ENCODE data around the gene DHRSX.

The DHRSX gene

DNA sequence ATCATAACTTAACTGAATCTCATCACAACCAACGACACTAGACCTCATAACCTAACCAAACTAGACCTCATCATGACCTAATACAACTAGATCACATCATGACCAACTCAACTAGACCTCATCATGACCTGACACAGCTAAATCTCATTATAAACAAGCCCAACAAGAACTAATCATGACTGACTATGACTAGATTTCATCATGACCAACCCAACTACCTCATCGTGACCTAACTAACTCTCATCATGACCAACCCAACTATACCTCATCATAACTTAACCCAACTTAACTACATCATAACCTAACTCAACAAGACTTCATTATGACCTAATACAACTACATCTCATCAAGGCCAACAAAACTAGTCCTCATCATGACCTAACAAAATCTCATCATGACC lies 86.8 kb downstream of the DHRSX start:
- H3K9me3 ChIP-seq (ENCODE audit: control insufficient read depth, insufficient read depth, low read length): no peaks in the 10 kb centered on the region
- no peaks in the 10 kb centered on the region for H3K27me3 ChIP-seq (ENCODE audit: control insufficient read depth, low read length)
- H3K36me3 ChIP-seq (ENCODE audit: control insufficient read depth, low read length): no peaks in the 10 kb centered on the region
- no peaks in the 10 kb centered on the region for H3K4me1 ChIP-seq (ENCODE audit: control insufficient read depth, low read length)
- H3K9me2 ChIP-seq (replicated peaks; ENCODE audit: control insufficient read depth, low read length): no peaks in the 10 kb centered on the region
- H4K20me1 ChIP-seq (ENCODE audit: control insufficient read depth, insufficient read depth, low read depth, low read length): no peaks in the 10 kb centered on the region
- H3F3A ChIP-seq (ENCODE audit: control insufficient read depth, insufficient read depth): no peaks in the 10 kb centered on the region
- H3K27ac ChIP-seq (ENCODE audit: low read depth, low read length): no peak overlapping the region
- no peak overlapping the region for H3K4me2 ChIP-seq (ENCODE audit: low read length)
- no peak for TF ChIP-seq CTCF (IDR thresholded peaks at IDR 0.05; ENCODE audit: low read depth, low read length, poor library complexity, severe bottlenecking)
- no peak for TF ChIP-seq EZH2phosphoT487 (IDR thresholded peaks at IDR 0.05; ENCODE audit: borderline replicate concordance, low read length)
- no peaks in the 10 kb centered on the region for H3K79me2 ChIP-seq (ENCODE audit: control insufficient read depth, low read length)
- H3K4me3 ChIP-seq (ENCODE audit: low read length): no peak overlapping the region

GRCh38 chrX:2412131-2412530 lies 88.6 kb downstream of the DHRSX start:
- Histone ChIP-seq H3K36me3 (ENCODE audit: control insufficient read depth, low read length) (peaks cover 9% of the 10 kb centered on the region), H3F3A (ENCODE audit: control insufficient read depth, insufficient read depth) (no peaks in the 10 kb centered on the region), H3K4me2 (ENCODE audit: low read length) (no peak overlapping the region), H3K9me2 (replicated peaks; ENCODE audit: control insufficient read depth, low read length) (no peaks in the 10 kb centered on the region), H3K27me3 (ENCODE audit: control insufficient read depth, low read length) (no peaks in the 10 kb centered on the region), H3K27ac (ENCODE audit: low read depth, low read length) (no peak overlapping the region), H3K4me1 (ENCODE audit: control insufficient read depth, low read length) (no peaks in the 10 kb centered on the region), H3K4me3 (ENCODE audit: low read length) (no peak overlapping the region), H3K9me3 (ENCODE audit: control insufficient read depth, insufficient read depth, low read length) (peaks cover 5% of the 10 kb centered on the region; the same call in 1 of the 2 replicates), H4K20me1 (ENCODE audit: control insufficient read depth, insufficient read depth, low read depth, low read length) (no peaks in the 10 kb centered on the region), H3K79me2 (ENCODE audit: control insufficient read depth, low read length) (no peaks in the 10 kb centered on the region)
- TF ChIP-seq EZH2phosphoT487 (IDR thresholded peaks at IDR 0.05; ENCODE audit: borderline replicate concordance, low read length) (no peak), CTCF (IDR thresholded peaks at IDR 0.05; ENCODE audit: low read depth, low read length, poor library complexity, severe bottlenecking) (no peak)

GRCh38 chrX:2410279-2411020 lies 90.3 kb downstream of the DHRSX start:
- Histone ChIP-seq H3F3A (ENCODE audit: control insufficient read depth, insufficient read depth) (no peaks in the 10 kb centered on the region), H3K36me3 (ENCODE audit: control insufficient read depth, low read length) (peaks cover 13% of the 10 kb centered on the region), H3K4me1 (ENCODE audit: control insufficient read depth, low read length) (no peaks in the 10 kb centered on the region), H3K27ac (ENCODE audit: low read depth, low read length) (no peak overlapping the region), H3K27me3 (ENCODE audit: control insufficient read depth, low read length) (no peaks in the 10 kb centered on the region), H3K9me2 (replicated peaks; ENCODE audit: control insufficient read depth, low read length) (no peaks in the 10 kb centered on the region), H4K20me1 (ENCODE audit: control insufficient read depth, insufficient read depth, low read depth, low read length) (no peaks in the 10 kb centered on the region), H3K9me3 (ENCODE audit: control insufficient read depth, insufficient read depth, low read length) (peaks cover 6% of the 10 kb centered on the region; the same call in 1 of the 2 replicates), H3K4me3 (ENCODE audit: low read length) (no peak overlapping the region), H3K4me2 (ENCODE audit: low read length) (no peak overlapping the region), H3K79me2 (ENCODE audit: control insufficient read depth, low read length) (no peaks in the 10 kb centered on the region)
- TF ChIP-seq EZH2phosphoT487 (IDR thresholded peaks at IDR 0.05; ENCODE audit: borderline replicate concordance, low read length): no peak
- no peak for TF ChIP-seq CTCF (IDR thresholded peaks at IDR 0.05; ENCODE audit: low read depth, low read length, poor library complexity, severe bottlenecking)
